Suprapubic skin (tissue), 4 donors: Measurements from ENCODE around the gene TMEM139. TPM values are rescaled to one million over a fixed set of nuclear protein-coding genes. Genes with fewer than 3 reads are reported as not detected.

Source experiments
- DNase-seq, 2 donors: peaks; one replicate each; pipeline ENCODE4 v3.0.0-alpha.2; 2019; ENCODE audit warnings: low spot score in 2 of 2
- H3K27ac ChIP-seq: fragments of 200-600 bp; sonication (generic); one replicate; pipeline ENCODE4 v1.5.1; 2019
- H3K27me3 ChIP-seq: fragments of 200-600 bp; sonication (generic); one replicate; pipeline ENCODE4 v1.5.1; 2019
- H3K36me3 ChIP-seq: fragments of 200-600 bp; sonication (generic); one replicate; pipeline ENCODE4 v1.5.1; 2019
- H3K4me1 ChIP-seq: fragments of 200-600 bp; sonication (generic); one replicate; pipeline ENCODE4 v1.5.1; 2019
- H3K4me3 ChIP-seq: fragments of 200-600 bp; sonication (generic); one replicate; pipeline ENCODE4 v1.5.1; 2019; ENCODE audit warnings: mild to moderate bottlenecking
- H3K9me3 ChIP-seq: fragments of 200-600 bp; sonication (generic); one replicate; pipeline ENCODE4 v1.5.1; 2019
- EP300 ChIP-seq: sonication (generic); formaldehyde crosslinking; IDR thresholded peaks from one replicate; pipeline ENCODE4 v1.6.1; 2017; ENCODE audit warnings: antibody characterized with exemption
- POLR2A ChIP-seq, 2 donors: fragments of 450-650 bp; IDR thresholded peaks; one replicate each; pipeline ENCODE4 v1.6.1; 2017; ENCODE audit warnings: antibody characterized with exemption in 2 of 2, mild to moderate bottlenecking in 2 of 2, moderate library complexity in 2 of 2
- POLR2AphosphoS5 ChIP-seq, 3 donors: sonication (generic); formaldehyde crosslinking; IDR thresholded peaks; one replicate each; pipeline ENCODE4 v1.6.1; 2017; ENCODE audit warnings: antibody characterized with exemption in 3 of 3
- WGBS: methylation state at CpG from one replicate; pipeline ENCODE4 v1.1.5; 2018; 5-methylcytosine and 5-hydroxymethylcytosine counted together
- total RNA-seq, 4 donors: library from RNA; depleted of rRNA; stranded (reverse); fragments of >200 nt; gene quantifications; one replicate each; pipeline ENCODE4 v1.1.0, GENCODE V29; 2016
- TF ChIP-seq, protein P1 (sequence below), 2 donors: fragments of 200-600 bp in 1 of 2; fragments of 450-650 bp in 1 of 2; sonication (generic) in 1 of 2; IDR thresholded peaks; one replicate each; pipeline ENCODE4 v1.5.1; 2016 to 2019; ENCODE audit warnings: antibody characterized with exemption in 2 of 2, mild to moderate bottlenecking in 1 of 2, moderate library complexity in 1 of 2

Gene TMEM139
- total RNA-seq, 4 donors from 2014 or later = 3.3 to 11.0 (median 8.1) TPM

DNA sequence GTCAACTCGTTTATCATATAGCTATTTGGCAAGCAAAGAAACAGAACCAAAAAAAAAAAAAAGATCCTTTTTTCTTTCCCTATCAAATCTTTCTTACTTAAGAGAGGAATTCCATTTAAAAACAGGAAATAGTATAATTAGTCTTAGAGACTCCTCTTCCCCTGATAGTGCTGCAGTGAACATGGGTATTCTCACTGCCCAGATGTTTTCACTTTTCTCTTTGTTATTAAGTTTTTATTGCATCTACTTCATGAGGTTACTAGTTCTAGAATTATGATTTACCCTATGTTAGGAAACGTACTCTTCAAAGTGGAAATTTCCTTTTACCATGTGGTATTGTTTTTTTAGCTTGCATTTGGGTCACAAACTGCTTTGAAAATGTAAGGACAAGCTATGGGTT, 11.9 kb downstream of the TMEM139 start:
- H3K36me3 ChIP-seq = peaks cover 94% of the 10 kb centered on the region
- no peak overlapping the region for H3K27ac ChIP-seq
- no peaks in the 10 kb centered on the region for H3K9me3 ChIP-seq
- no peak overlapping the region for H3K4me3 ChIP-seq
- no peak for DNase-seq
- TF ChIP-seq POLR2AphosphoS5 (IDR thresholded peaks at IDR 0.05) = no peak
- no peak for TF ChIP-seq EP300
- no peak for TF ChIP-seq POLR2A (IDR thresholded peaks at IDR 0.05)
- TF ChIP-seq, protein P1, sequence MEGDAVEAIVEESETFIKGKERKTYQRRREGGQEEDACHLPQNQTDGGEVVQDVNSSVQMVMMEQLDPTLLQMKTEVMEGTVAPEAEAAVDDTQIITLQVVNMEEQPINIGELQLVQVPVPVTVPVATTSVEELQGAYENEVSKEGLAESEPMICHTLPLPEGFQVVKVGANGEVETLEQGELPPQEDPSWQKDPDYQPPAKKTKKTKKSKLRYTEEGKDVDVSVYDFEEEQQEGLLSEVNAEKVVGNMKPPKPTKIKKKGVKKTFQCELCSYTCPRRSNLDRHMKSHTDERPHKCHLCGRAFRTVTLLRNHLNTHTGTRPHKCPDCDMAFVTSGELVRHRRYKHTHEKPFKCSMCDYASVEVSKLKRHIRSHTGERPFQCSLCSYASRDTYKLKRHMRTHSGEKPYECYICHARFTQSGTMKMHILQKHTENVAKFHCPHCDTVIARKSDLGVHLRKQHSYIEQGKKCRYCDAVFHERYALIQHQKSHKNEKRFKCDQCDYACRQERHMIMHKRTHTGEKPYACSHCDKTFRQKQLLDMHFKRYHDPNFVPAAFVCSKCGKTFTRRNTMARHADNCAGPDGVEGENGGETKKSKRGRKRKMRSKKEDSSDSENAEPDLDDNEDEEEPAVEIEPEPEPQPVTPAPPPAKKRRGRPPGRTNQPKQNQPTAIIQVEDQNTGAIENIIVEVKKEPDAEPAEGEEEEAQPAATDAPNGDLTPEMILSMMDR (IDR thresholded peaks at IDR 0.05) = no peak
- WGBS = 44% methylated on average over 2 of the region's 2 CpGs
- peaks cover 6% of the 10 kb centered on the region for H3K4me1 ChIP-seq
- H3K27me3 ChIP-seq = no peaks in the 10 kb centered on the region

DNA sequence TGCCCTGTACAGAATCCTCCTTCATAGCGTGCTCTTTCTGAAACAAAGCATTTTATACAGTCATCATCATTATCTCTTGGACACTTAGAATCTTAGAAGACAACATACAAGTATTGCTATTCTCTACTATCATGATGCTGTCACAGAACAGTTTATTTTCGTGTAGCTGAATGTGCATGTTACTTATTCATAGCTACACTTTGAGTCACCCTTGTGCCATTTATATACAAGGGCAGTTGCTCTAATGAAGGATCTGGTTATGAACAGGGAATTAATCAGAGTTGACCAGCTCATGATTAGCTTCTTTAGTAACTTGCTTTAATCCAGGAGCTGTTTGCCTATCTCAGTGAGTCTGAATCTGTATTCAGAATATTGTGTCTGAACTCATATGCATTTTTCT, 14.6 kb downstream of the TMEM139 start:
- WGBS = 91% methylated on average over 2 of the region's 2 CpGs
- Histone ChIP-seq H3K4me1 (peaks cover 6% of the 10 kb centered on the region), H3K27me3 (no peaks in the 10 kb centered on the region), H3K9me3 (no peaks in the 10 kb centered on the region), H3K36me3 (peaks cover 91% of the 10 kb centered on the region), H3K4me3 (no peak overlapping the region), H3K27ac (no peak overlapping the region)
- no peak for TF ChIP-seq EP300
- TF ChIP-seq, protein P1 (IDR thresholded peaks at IDR 0.05) = no peak
- no peak for TF ChIP-seq POLR2A (IDR thresholded peaks at IDR 0.05)
- TF ChIP-seq POLR2AphosphoS5 (IDR thresholded peaks at IDR 0.05) = no peak
- no peak for DNase-seq

DNA sequence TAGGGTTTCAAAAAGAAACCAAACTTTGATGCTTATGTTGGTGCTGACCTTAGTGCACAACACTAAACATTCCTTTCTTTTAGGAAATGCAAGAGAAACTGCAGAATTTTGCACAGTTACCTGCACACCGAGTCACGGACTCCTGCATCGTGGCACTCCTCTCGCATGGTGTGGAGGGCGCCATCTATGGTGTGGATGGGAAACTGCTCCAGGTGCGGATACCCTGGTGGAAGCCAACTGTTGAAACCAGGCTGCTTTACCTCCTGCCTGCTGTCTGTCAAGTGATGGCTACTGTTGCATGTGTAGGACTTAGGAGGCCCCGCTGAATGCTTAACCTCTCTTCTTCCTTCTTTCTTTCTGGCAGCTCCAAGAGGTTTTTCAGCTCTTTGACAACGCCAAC, 15.1 kb downstream of the TMEM139 start:
- Histone ChIP-seq H3K36me3 (peaks cover 91% of the 10 kb centered on the region), H3K9me3 (no peaks in the 10 kb centered on the region), H3K4me1 (peaks cover 6% of the 10 kb centered on the region), H3K4me3 (no peak overlapping the region), H3K27me3 (no peaks in the 10 kb centered on the region), H3K27ac (no peak overlapping the region)
- TF ChIP-seq, protein P1 (IDR thresholded peaks at IDR 0.05) = peak in 1 of 2 donors; percentile 61
- no peak for TF ChIP-seq POLR2A (IDR thresholded peaks at IDR 0.05)
- 76% methylated on average over 7 of the region's 8 CpGs for WGBS
- DNase-seq = no peak

DNA sequence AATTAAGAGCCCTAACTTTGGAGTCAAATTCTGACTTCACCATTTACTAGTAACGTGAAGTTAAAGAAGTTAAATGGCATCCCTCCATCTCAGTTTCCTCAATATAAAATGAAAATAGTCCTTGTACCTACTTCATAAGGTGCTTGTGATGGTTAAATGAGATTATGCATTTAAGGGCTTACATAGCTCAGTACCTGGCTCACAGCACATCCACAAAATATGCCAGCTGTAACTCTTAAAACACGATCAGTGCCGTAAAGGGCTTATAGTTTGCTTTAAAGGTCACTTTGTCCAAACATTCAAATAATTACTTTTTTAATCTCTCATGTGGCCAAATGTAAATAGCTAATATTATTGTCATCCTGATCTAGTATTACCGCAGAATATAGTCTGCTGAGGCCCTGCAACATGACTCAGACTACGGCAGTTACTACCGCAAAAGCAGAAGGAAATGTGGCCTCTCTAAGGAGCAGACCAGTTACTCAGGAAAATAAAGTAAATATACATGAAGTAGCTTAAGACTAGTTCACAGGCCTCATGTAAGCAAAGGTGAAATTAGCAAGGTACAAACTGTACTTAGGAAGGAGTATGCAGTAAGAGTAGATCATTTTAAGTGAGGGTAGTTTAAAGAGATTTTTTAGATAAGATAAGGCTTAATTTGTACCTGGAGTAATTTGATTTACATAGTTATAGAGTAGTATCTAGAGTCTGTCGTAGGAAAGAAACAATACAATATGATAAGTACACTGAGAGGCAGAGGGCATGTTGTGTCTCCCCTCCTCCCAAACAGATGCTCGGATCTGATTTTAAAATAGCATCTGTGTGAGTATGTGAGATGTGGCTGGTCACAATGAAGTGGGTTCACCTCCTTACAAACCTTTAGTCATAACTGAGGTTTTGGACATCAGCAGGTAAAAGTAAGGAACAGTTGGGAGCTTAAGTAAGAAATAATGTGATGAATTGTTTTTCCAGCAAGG, 16.5 kb downstream of the TMEM139 start:
- Histone ChIP-seq H3K27me3 (no peaks in the 10 kb centered on the region), H3K27ac (no peak overlapping the region), H3K36me3 (peaks cover 89% of the 10 kb centered on the region), H3K4me1 (peaks cover 2% of the 10 kb centered on the region), H3K4me3 (no peak overlapping the region), H3K9me3 (no peaks in the 10 kb centered on the region)
- no peak for DNase-seq
- TF ChIP-seq POLR2A (IDR thresholded peaks at IDR 0.05) (no peak), POLR2AphosphoS5 (IDR thresholded peaks at IDR 0.05) (no peak)
- 88% methylated on average over 8 of the region's 8 CpGs for WGBS

DNA sequence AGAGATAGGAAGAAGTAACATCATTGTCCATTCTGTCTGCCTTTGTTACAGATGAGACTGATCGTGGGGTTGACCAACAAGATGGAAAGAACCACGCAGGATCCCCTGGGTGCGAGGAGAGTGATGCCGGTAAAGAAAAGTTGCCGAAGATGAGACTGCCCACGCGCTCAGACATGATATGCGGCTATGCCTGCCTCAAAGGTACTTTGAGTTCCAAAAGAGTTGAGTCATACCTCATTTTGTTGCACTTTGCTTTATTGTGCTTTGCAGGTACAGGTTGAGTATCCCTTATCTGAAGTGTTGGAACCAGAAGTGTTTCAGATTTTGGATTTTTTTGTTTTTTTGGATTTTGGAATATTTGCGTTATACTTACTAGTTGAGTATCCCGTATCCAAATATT, 19.0 kb downstream of the TMEM139 start:
- no peaks in the 10 kb centered on the region for H3K9me3 ChIP-seq
- TF ChIP-seq POLR2AphosphoS5 (IDR thresholded peaks at IDR 0.05) (no peak), POLR2A (IDR thresholded peaks at IDR 0.05) (no peak), EP300 (no peak)
- TF ChIP-seq, protein P1 (IDR thresholded peaks at IDR 0.05) = no peak
- H3K4me1 ChIP-seq = no peaks in the 10 kb centered on the region
- no peaks in the 10 kb centered on the region for H3K27me3 ChIP-seq
- no peak overlapping the region for H3K27ac ChIP-seq
- H3K36me3 ChIP-seq = peaks cover 85% of the 10 kb centered on the region
- no peak for DNase-seq
- 91% methylated on average over 10 of the region's 10 CpGs for WGBS
- no peak overlapping the region for H3K4me3 ChIP-seq
